ENCODE results near the gene UGT1A8. TPM values are rescaled to one million over a fixed set of nuclear protein-coding genes. Genes with fewer than 3 reads are reported as not detected.

UGT1A8 gene
- total RNA-seq, 2 donors from 2014 or later = not detected

GRCh38 chr2:233760043-233760442, 142.6 kb downstream of the UGT1A8 start, which contains the start of gene UGT1A1:
UGT1A1 (plus strand) TSS chr2:233760270; CDS start chr2:233760288, 18 bp downstream.
- DNase-seq (ENCODE audit: low spot score in 2 of 2) (no peak), ATAC-seq (no peak)
- Mint-ChIP-seq H3K27ac (no peak within 1 kb of the TSS), H3K9me3 (no peaks in the 10 kb centered on the region), H3K36me3 (no peaks in the 10 kb centered on the region)

GRCh38 chr2:233761040-233761769, 143.8 kb downstream of the UGT1A8 start:
- Mint-ChIP-seq H3K27ac (no peak overlapping the region), H3K9me3 (no peaks in the 10 kb centered on the region), H3K36me3 (no peaks in the 10 kb centered on the region)
- DNase-seq (ENCODE audit: low spot score in 2 of 2) (no peak), ATAC-seq (no peak)

- ATAC-seq (no peak), DNase-seq (ENCODE audit: low spot score in 2 of 2) (no peak)
- H3K9me3 Mint-ChIP-seq = no peaks in the 10 kb centered on the region
Measured at GRCh38 chr2:233764264-233764663, 146.8 kb downstream of the UGT1A8 start.

GRCh38 chr2:233764761-233765160, 147.3 kb downstream of the UGT1A8 start:
- H3K36me3 Mint-ChIP-seq = no peaks in the 10 kb centered on the region
- ATAC-seq = no peak

More at GRCh38 chr2:233764264-233764663, 146.8 kb downstream of the UGT1A8 start:
- Mint-ChIP-seq H3K27ac (no peak overlapping the region), H3K36me3 (no peaks in the 10 kb centered on the region)

GRCh38 chr2:233766416-233766815, 149.0 kb downstream of the UGT1A8 start:
- H3K27ac Mint-ChIP-seq = no peak overlapping the region
- no peak for DNase-seq (ENCODE audit: low spot score in 2 of 2)
- no peaks in the 10 kb centered on the region for H3K36me3 Mint-ChIP-seq
- no peaks in the 10 kb centered on the region for H3K9me3 Mint-ChIP-seq
- ATAC-seq = no peak

More at GRCh38 chr2:233764761-233765160, 147.3 kb downstream of the UGT1A8 start:
- Mint-ChIP-seq H3K27ac (no peak overlapping the region), H3K9me3 (no peaks in the 10 kb centered on the region)
- DNase-seq (ENCODE audit: low spot score in 2 of 2) = no peak

- Mint-ChIP-seq H3K36me3 (no peaks in the 10 kb centered on the region), H3K27ac (no peak overlapping the region), H3K9me3 (no peaks in the 10 kb centered on the region)
- no peak for DNase-seq (ENCODE audit: low spot score in 2 of 2)
- ATAC-seq = no peak
Measured at GRCh38 chr2:233768076-233768475, 150.6 kb downstream of the UGT1A8 start.

GRCh38 chr2:233769260-233769659, 151.8 kb downstream of the UGT1A8 start:
- DNase-seq (ENCODE audit: low spot score in 2 of 2) (no peak), ATAC-seq (no peak)
- Mint-ChIP-seq H3K27ac (no peak overlapping the region), H3K9me3 (no peaks in the 10 kb centered on the region), H3K36me3 (no peaks in the 10 kb centered on the region)

- H3K36me3 Mint-ChIP-seq = peaks cover 12 to 20% of the 10 kb centered on the region in 2 donors
- H3K27ac Mint-ChIP-seq = no peak overlapping the region
- H3K9me3 Mint-ChIP-seq = peaks cover 12% of the 10 kb centered on the region in 2 donors
- no peak for DNase-seq (ENCODE audit: low spot score in 2 of 2)
- no peak for ATAC-seq
Measured at GRCh38 chr2:233772153-233772552, 154.7 kb downstream of the UGT1A8 start.

GRCh38 chr2:233772583-233772982, 155.2 kb downstream of the UGT1A8 start:
- Mint-ChIP-seq H3K36me3 (peaks cover 14 to 22% of the 10 kb centered on the region in 2 donors), H3K27ac (no peak overlapping the region), H3K9me3 (peaks cover 12% of the 10 kb centered on the region in 2 donors)
- no peak for ATAC-seq
- no peak for DNase-seq (ENCODE audit: low spot score in 2 of 2)

- Mint-ChIP-seq H3K27ac (no peak overlapping the region), H3K36me3 (peaks cover 19 to 22% of the 10 kb centered on the region in 2 donors), H3K9me3 (peaks cover 12% of the 10 kb centered on the region in 2 donors)
- ATAC-seq (no peak), DNase-seq (ENCODE audit: low spot score in 2 of 2) (no peak)
Measured at GRCh38 chr2:233773854-233774253, 156.4 kb downstream of the UGT1A8 start.

GRCh38 chr2:233775414-233775813, 158.0 kb downstream of the UGT1A8 start:
- Mint-ChIP-seq H3K36me3 (peaks cover 19 to 22% of the 10 kb centered on the region in 2 donors), H3K27ac (no peak overlapping the region), H3K9me3 (peaks cover 12 to 17% of the 10 kb centered on the region in 2 donors)
- DNase-seq (ENCODE audit: low spot score in 2 of 2) (no peak), ATAC-seq (no peak)

- DNase-seq (ENCODE audit: low spot score in 2 of 2) (no peak), ATAC-seq (no peak)
- H3K36me3 Mint-ChIP-seq = peaks cover 19 to 22% of the 10 kb centered on the region in 2 donors
- H3K9me3 Mint-ChIP-seq = peaks cover 12 to 17% of the 10 kb centered on the region in 2 donors
- no peak within 1 kb of the TSS for H3K27ac Mint-ChIP-seq
Measured at GRCh38 chr2:233778030-233778429, 160.6 kb downstream of the UGT1A8 start, which contains the start of gene MROH2A. MROH2A (plus strand) TSS chr2:233778330; CDS start chr2:233779359, 1,029 bp downstream.

GRCh38 chr2:233779722-233780121, 162.3 kb downstream of the UGT1A8 start:
- peaks cover 19 to 22% of the 10 kb centered on the region in 2 donors for H3K36me3 Mint-ChIP-seq
- H3K27ac Mint-ChIP-seq = no peak overlapping the region
- ATAC-seq (no peak), DNase-seq (ENCODE audit: low spot score in 2 of 2) (no peak)
- H3K9me3 Mint-ChIP-seq = peaks cover 12 to 17% of the 10 kb centered on the region in 2 donors

- ATAC-seq (no peak), DNase-seq (ENCODE audit: low spot score in 2 of 2) (no peak)
- Mint-ChIP-seq H3K9me3 (peaks cover 8 to 11% of the 10 kb centered on the region in 2 donors), H3K36me3 (peaks cover 14 to 16% of the 10 kb centered on the region in 2 donors), H3K27ac (no peak overlapping the region)
Measured at GRCh38 chr2:233780771-233781170, 163.3 kb downstream of the UGT1A8 start.

GRCh38 chr2:233789554-233789953, 172.1 kb downstream of the UGT1A8 start:
- Mint-ChIP-seq H3K27ac (no peak overlapping the region), H3K36me3 (peaks cover 0 to 8% of the 10 kb centered on the region in 2 donors), H3K9me3 (peaks cover 0 to 7% of the 10 kb centered on the region in 2 donors)
- ATAC-seq = no peak
- DNase-seq (ENCODE audit: low spot score in 2 of 2) = no peak

- H3K36me3 Mint-ChIP-seq = peaks cover 0 to 2% of the 10 kb centered on the region in 2 donors
- H3K27ac Mint-ChIP-seq = no peak overlapping the region
- DNase-seq (ENCODE audit: low spot score in 2 of 2) = no peak
- no peak for ATAC-seq
- H3K9me3 Mint-ChIP-seq = peaks cover 0 to 2% of the 10 kb centered on the region in 2 donors
Measured at GRCh38 chr2:233791151-233791882, 173.9 kb downstream of the UGT1A8 start.

- H3K9me3 Mint-ChIP-seq = no peaks in the 10 kb centered on the region
- no peaks in the 10 kb centered on the region for H3K36me3 Mint-ChIP-seq
- DNase-seq (ENCODE audit: low spot score in 2 of 2) (no peak), ATAC-seq (no peak)
- no peak overlapping the region for H3K27ac Mint-ChIP-seq
Measured at GRCh38 chr2:233791883-233792329, 174.5 kb downstream of the UGT1A8 start.
